Activated CD4-positive, alpha-beta T cell treated with anti-CD3 and anti-CD28 coated beads, Interleukin-2, amount 50 U/mL, for 4 hours (primary cell): ENCODE measurements around the gene NPFF.
"Not testable (repeated sequence)": the region's sequence is repeated elsewhere in the genome, so short reads cannot be mapped to it uniquely, and the experiment has no call there.

Source experiments
- DNase-seq, 2 experiments: peaks; one replicate each; pipeline ENCODE4 v3.0.0-alpha.2; 2020

NPFF gene, protein sequence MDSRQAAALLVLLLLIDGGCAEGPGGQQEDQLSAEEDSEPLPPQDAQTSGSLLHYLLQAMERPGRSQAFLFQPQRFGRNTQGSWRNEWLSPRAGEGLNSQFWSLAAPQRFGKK

DNA sequence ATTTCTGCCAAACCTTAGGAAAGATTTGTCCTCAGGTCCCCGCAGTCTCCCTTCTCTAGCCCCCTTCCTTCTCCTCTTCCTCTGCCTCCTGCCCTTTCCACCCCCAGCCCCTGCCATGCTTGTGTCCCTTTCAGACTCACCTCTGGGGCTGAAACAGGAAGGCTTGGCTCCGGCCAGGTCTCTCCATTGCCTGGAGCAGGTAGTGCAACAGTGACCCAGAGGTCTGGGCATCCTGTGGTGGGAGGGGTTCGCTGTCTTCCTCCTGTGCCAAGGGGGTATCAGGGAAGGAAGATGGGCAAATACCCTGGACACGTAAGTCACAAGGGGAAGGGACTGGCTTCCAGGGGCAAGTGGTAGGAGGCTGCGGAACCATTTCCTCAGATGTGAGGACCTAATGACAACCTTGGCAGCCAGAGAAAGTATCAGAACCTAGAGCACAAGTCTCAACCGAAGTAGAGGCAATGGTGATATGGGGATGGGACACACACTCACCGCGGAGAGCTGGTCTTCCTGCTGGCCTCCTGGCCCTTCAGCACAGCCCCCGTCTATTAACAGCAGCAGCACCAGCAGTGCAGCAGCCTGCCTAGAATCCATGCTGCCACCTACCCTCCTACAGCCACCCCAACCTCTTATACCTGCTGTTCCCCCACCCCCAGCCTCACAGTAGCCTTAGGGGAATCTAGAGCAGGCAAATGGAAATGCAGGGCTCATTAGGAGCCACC, at the start of gene NPFF:
TSS of gene NPFF (minus strand) at position 604 of the 722 bp plus-strand sequence. CDS start at position 594, 10 bp downstream.
- no peak for DNase-seq

DNA sequence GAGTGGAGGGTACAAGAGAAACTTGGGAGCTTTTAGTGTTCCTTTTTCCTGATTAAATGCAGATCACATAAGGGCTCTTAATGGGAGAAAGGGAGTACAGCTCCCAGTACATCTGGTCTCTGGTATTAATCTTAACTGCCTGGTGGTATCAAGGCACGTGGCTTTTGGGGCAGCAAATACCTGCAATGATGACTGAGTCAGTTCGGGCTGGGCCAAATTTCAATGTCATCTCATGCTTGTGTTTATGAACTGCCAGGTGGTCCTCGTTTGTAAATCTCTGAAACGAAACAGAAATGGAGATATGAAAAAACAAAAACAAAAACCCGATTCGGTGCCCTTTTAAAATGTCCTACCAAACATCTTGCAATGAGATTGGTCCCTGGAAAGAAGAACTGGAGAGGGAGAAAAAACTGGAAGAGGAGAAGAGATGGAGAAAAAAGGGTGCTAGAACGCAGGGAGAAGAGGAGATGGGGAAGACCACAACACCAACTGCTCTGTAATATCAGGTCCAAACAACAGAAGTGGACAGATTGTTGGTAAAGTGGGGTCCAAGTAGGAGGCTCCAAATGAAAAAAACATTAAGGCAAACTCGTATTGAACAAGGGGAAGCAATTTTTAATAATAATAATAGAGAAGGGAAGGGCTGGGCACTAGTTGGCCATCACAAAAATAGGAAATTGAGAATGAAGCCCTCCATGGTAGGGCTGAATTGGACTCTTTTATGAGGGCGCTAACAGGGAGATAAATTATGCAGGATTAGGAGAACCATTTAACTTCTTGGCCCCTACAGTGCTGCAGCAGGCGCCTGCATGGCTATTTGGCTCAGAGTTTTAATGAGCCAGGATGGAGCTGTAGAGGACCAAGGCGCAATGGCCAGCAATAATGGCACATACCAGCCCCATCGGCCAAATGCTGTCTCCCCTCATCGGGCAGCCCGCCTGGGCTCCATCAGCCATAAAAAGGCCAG, 45.4 kb upstream of the NPFF start:
- DNase-seq, result no peak

DNA sequence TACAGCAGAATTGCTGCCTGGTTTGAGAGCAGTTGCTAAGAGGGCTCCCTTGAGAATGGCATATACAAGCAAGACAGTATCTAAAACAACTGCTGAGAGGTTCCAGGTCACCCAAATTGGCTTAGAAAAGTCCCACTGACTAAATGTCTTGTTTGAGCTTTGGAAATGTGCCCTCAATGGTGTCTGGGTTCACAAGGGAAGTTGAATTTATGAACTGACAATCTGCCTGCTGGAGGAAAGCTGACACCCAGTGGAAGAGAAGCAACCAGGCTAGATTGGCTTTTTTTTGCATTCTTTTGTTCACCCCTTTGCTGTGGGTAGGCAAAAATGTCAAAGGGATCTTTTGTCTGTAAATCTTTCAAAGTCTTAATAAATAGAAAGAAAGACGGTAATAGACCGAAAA, 44.6 kb upstream of the NPFF start:
- no peak for DNase-seq

DNA sequence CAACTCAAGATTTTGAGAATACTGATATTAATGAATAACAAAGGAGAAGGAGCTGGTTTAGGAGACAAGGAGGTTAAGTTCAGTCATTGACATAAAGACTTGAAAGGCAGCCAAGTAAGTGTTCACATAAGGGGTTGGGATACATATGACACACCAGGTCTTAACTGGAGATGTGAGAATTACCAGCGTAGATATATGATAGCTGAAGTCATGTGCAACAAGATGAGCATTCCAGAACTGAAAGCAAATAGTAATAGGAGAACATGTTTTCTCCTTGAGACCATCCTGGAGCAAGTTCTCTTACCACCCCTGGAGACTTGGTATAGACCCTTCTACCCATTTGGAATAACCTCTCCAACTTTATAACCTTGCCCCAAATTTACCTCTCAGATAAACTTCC, 43.3 kb upstream of the NPFF start:
- no peak for DNase-seq

DNA sequence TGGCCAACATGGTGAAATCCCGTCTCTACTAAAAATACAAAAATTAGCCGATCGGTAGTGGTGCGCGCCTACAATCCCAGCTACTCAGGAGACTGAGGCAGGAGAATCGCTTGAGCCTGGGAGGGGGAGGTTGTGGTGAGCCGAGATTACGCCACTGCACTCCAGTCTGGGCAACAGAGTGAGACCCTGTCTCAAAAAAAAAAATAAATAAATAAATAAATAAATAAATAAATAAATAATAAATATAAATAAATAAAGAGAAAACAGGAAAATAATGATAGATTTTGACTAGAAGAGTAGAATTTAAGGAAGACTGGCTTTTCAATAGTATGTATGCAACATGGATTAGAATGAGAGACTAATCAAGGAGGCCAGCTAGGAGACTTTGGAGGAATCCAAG, 42.8 kb upstream of the NPFF start:
- not testable (repeated sequence) for DNase-seq

DNA sequence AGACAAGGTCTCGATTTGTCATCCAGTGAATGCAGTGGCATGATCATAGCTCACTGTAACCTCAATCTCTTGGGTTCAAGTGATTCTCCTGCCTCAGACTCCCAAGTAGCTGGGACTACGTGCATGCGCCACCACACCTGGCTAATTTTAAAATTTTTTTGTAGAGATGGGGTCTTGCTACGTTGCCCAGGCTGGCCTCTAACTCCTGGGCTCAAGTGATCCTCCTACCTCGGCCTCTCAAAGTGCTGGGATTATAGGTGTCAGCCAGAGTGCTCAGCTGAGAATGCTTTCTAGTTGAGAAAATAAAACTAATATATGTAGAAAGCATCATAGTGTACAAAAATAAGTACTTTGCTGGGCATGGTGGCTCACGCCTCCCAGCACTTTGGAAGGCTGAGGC, 41.1 kb upstream of the NPFF start:
- DNase-seq, result not testable (repeated sequence)

DNA sequence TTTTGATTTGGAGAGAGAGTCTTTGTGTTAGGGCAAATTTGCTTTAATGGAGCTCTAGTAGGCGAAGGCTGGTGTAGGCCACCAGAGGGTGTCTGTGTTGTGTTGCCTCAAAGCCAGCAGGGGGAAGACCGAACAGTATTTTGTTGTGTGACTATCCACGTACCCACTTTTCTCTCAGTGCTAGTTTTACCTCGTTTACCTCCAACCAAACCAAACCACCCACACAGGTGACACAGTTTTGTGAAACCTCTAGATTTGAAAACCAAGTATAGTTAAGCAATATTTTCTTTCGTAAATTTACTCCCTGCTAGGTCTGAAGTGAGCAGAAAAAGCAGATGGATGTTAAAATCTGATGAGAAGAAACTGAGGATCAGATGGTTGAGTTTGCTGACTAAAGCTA, 36.3 kb upstream of the NPFF start:
- peak; percentile 33 to 34 for DNase-seq

DNA sequence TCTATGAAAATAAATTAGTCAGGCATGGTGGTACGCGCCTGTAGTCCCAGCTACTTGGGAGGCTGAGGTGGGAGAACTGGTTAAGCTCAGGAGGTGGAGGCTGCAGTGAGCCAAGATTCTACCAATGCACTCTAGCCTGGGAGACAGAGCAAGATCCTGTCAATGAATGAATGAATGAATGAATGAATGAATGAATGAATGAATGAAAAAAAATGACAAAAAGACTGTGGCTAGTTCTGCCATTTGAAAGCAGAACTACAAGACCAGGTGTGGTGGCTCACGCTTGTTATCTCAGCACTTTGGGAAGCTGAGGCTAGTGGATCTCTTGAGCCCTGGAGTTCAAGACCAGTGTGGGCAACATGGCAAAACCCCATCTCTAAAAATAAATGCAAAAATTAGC, 32.2 kb upstream of the NPFF start:
- DNase-seq, result no peak

DNA sequence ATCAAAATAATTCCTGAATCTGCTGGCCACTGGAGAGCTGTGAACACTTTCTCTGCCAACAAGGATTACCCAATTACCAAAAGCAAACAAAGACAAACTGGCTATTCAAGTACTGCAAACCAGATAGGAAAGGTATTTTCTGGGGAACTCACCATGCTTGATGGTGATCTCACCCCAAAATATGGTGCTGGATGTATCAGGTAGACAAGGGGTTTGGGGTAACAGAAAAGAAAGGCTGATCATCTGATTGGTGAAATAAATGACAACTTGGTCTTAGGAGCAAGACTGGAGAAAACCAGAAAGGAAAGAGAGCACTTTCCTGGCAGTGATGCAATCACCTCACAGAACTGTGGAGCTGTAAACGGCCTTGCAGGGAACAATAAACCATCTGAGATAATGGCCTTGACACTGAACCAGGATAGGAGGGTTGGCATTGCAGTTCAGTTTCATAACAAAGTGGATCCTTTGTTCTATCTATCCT, 31.0 kb upstream of the NPFF start:
- DNase-seq, result no peak

DNA sequence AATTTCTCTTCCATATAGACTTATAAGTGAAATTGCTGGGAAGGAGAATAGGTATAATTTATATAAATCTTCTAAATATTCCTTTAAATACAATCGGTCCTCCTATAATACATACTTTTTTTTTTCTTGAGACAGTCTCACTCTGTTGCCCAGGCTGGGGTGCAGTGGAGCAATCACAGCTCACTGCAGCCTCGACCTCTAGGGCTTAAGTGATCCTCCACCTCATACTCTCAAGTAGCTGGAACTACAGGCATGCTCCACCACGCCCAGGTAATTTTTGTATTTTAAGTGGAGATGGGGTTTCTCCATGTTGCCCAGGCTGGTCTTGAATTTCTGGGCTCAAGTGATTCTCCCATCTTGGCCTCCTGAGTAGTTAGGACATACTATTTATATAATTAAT, 29.7 kb upstream of the NPFF start:
- DNase-seq, result no peak

DNA sequence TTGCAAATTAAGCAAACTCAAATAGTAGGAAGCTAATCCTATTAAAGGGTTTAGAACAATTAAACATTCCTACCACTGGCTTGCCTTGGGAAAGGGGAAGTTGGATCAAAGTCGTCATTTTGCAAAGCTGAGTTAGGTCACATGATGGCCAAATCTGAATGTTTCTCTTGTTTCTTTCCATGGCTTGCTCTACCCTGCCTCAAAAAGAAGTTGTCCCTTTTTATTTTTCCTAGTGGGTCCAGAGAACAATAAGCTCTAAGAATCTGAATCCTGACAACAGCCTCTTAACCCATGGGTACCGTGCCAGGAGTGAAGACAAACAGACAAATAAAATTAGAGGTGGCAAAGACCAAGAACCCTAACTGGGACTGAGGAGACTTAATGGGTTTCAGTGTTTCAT, 26.2 kb upstream of the NPFF start:
- DNase-seq, result no peak

DNA sequence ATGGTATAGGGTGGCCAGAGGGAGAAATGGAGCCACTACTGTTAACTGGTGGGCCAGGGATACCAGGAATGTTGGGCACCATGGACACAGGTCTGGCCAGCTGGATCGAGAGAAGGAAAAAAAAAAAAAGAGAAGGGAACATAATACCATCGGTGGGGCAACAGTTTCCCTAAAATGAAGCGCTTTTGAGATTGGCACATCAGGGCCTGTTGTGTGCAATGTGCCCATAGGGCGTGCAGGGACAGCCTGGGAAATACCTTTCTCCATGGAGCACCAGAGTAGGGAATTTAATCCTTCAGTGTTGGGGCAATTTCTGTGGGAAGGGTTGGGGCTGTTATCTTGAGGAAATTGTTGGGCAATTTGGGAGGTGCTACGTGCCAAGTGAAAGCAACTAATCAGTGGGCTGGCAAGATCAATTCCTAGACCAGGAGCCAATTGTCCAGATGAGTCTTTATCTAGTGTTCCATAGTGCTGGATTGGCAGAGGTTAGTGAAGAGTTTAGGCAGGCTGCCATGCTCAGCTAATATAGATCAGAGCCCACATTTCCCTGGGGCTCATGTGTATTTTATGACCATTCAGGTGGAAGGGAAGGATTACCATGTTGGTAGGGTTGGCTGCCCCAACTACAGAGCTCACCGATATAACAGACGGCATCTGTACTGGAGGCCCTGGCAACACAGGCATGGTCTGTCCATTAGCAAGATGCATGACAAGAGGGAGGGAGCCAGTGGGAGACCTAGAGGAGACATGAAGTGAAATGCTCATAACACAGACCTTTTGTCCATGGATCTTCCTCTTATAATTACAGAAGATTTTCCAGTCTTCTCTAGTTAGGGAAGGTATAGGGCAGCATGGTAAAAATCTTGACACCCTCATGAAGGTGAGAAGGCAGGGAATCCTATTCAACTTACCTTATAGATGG, 25.5 kb upstream of the NPFF start:
- DNase-seq, result no peak

DNA sequence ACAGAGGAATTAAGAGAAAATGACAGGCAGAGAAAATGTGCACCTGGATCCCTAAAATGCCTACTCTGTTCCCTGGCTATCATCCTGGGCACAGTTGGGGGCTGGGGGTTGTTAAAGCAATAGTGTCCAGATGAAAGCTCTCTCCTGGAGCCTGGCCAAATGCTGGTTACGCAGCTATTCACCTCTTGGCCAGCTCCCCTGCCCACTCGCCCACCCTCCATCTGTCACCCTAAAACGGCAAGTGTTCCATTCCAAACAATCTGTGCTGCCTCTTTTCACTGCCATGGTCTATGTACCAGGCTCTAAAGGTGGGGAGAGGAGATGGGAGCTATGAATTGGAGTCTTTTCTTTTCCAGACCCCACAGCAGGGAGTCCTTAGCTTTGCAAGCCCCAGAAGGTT, 24.7 kb upstream of the NPFF start:
- no peak for DNase-seq

DNA sequence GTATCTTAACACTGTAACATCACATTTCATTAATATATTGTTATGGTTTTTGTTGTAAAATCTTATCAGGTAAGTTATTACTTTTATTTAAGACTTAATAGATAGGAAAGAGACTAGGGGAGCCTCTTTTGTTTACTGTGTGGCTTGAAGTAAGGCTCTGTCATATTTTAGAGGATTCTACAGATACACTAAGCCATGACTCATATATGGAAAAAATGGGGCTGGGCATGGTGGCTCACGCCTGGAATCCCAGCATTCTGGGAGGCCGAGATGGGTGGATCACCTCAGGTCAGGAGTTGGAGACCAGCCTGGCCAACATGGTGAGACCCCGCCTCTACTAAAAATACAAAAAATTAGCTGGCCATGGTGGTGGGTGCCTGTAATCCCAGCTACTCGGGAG, 23.6 kb upstream of the NPFF start:
- DNase-seq, result no peak

DNA sequence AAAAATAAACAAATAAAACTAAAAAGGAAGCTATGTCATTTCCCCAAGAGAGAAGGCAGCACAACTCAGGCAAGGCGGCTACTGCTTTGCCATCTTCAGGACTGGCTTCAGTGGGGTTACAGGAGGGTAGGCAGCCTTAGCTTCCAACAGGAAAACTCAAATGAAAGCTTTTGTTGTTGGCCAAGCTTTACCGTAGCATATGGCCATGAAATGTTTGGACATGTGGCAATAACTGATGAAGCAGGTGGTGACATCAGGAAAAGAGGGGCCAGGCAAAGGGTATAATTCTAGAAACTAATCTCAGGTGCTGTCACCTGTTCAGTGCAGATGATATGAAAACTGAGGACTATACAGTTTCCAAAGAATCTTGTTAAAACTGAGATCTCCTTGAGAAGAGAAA, 22.8 kb upstream of the NPFF start:
- no peak for DNase-seq

DNA sequence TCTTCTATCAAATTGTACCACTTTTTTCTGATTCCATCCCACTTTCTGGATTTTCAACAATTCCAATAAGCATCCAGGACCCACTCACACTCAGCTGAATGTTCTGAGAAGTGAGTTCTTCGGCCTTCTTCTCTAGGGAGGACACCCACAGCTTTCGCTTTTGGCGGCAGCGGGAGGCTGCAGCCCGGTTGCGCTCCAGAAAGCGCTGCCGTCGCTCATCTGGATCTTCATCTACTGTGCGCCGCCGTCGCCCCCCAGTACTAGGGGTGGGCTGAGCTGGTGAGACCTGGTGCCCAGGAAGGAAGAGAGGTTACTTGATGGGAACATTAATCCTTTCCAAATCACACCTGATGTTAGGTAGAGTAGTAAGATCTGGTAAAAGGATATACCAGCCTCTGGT, 17.2 kb upstream of the NPFF start:
- no peak for DNase-seq

DNA sequence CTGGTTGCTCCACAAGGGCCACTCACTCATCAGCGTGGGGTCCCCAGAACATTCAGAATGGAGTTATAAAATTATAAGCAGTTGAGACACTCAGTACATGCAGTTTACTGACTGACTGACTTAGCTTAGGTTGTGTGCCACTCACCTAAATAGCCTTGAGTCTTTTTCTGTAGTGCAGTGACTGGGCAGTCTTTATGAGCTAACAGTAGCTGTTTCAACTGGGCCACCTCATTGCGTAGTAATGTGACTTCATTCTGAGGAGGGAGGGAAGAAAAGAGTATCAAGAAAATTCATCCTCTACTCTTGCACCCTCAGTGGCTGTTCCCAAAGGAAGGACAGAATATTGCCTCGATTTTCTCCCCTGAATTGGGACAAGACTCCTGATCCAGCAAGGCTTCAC, 15.8 kb upstream of the NPFF start:
- no peak for DNase-seq

DNA sequence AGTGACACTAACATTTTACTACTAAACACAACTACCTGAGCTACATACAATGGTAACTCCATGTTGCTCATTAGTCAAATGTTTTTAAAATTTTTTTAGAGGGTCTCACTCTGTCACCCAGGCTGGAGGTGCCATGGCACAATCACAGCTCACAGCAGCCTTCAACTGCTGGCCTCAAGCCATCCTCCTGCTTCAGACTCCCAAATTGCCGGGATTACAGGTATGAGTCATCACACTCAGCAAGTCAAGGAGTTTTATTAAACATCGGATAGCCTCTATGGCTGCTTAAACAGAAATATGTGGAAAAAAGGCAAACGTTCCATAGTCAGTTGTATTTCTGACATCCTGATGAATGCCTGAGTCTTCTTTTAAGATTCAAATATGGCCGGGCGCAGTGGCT, 11.1 kb upstream of the NPFF start:
- no peak for DNase-seq

DNA sequence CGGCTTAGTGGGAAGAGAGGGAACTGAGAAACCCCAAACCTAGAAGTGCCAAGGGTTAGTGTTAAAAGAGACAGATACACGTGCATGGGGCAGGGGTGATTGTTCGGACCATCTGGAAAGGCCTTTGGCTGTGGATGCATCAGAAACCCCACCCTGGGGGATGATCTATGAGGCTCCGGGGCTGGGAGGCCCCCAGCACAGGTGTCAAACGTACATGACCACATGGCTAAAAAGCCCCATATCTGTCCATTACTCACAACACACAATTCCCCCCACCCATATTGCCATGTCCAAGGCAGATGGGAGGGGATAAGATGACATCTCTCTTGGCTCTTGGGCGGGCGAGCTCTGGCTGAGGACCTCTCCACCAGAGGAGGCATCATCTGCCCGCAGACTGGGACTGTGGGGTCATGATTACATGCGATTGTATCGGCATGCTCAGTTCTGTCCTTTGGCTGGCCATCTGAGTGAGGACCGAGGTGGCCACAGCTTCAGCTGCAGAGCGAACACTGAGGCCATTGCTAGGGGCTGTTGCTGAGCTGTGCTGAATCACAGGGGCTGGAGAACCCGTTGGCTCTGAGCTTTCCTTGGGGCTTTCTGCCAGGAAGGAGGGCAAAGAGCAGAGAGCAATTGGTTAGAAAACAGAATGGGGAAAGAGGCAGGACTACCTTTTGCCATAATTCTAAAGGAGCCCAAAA, 9.6 kb upstream of the NPFF start:
- DNase-seq, result no peak

DNA sequence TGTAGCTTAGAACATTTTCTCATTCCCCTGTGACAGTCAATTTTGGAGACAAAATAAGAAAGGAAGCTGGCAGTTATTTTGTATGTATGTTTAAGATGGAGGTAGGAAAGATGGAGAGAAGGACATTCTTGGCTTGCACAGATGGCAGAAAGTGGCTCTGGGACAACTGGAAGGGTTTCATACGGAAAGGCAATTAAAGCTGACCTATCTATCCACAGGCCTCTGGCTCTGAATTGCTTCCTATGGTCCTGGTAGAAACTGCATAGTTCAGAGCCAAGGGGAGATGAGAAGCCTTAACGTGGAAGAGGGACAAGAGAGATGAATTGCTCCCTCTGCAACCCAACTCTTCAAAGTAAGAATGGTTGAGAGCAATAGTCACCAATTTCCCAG, 8.0 kb upstream of the NPFF start:
- DNase-seq, result no peak

DNA sequence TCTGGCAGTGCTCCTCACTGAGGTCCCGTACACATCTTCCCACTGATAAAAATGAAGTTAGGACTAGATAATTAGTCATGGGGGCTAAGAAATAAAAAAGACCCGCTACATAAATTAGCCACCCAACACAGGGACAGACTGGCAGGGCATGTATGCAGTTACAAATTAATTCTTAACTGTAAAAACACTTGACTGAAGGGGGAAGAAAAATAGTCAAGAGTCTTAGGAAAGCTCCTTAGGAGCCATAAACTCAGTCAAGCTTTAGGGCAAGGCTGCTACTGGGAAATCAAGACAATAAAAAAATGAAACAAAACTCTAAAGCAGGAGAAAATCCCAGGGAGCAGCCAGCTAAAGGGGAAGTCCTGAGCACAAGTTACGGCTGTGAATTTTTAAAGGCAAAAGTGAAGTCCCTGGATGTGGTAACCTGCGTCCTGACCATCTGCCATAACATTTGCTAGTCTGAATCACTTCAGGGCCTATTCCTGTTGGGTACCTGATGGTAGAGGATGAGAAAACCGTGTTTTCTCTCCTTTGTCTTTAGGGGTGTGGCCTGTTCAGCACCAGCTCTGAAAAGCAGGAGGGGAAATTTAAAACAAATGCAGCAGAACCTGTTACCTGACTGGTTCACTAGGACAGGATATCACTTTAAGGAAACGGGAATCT, 7.5 kb upstream of the NPFF start:
- DNase-seq, result no peak
